Esophagus (tissue), 2 donors: ENCODE measurements around the gene GTF2H4. TPM values are rescaled to one million over a fixed set of nuclear protein-coding genes. Genes with fewer than 3 reads are reported as not detected.
A peak's percentile ranks its signal among the peaks of the same experiment; 100 is the strongest.
"Not testable (repeated sequence)": the region's sequence is repeated elsewhere in the genome, so short reads cannot be mapped to it uniquely, and the experiment has no call there.

Experiments
- H3K27ac ChIP-seq, 2 donors: one replicate each; pipeline ENCODE4 v1.5.1; 2013; ENCODE audit warnings: low read depth in 2 of 2, mild to moderate bottlenecking in 2 of 2, inconsistent platforms in 1 of 2, low read length in 1 of 2, moderate library complexity in 1 of 2
- H3K27me3 ChIP-seq, 2 donors: one replicate each; pipeline ENCODE4 v1.6.1; 2013; ENCODE audit warnings: low read length in 2 of 2, control low read depth in 1 of 2, mild to moderate bottlenecking in 1 of 2; ENCODE audit not compliant: insufficient read depth in 2 of 2, control insufficient read depth in 1 of 2
- H3K36me3 ChIP-seq, 2 donors: one replicate each; pipeline ENCODE4 v1.6.1; 2013; ENCODE audit warnings: low read length in 1 of 2; ENCODE audit not compliant: control insufficient read depth in 2 of 2, insufficient read depth in 2 of 2
- H3K4me1 ChIP-seq, 2 donors: one replicate each; pipeline ENCODE4 v1.6.1; 2013; ENCODE audit warnings: low read length in 1 of 2; ENCODE audit not compliant: control insufficient read depth in 2 of 2, insufficient read depth in 2 of 2
- H3K4me3 ChIP-seq, 2 donors: one replicate each; pipeline ENCODE4 v1.5.1; 2013; ENCODE audit warnings: low read length in 2 of 2, mild to moderate bottlenecking in 2 of 2, low read depth in 1 of 2, moderate library complexity in 1 of 2
- H3K9me3 ChIP-seq, 2 donors: one replicate each; pipeline ENCODE4 v1.6.1; 2013; ENCODE audit warnings: mild to moderate bottlenecking in 2 of 2, low read depth in 1 of 2, low read length in 1 of 2, moderate library complexity in 1 of 2; ENCODE audit not compliant: control insufficient read depth in 2 of 2, insufficient read depth in 1 of 2
- WGBS, 2 donors: extraction: QIAGEN DNeasy Blood & Tissue Kit; methylation state at CpG; one replicate each; pipeline ENCODE4 v1.1.7; 2013; 5-methylcytosine and 5-hydroxymethylcytosine counted together
- polyA plus RNA-seq, 2 donors: library from polyadenylated mRNA; stranded (reverse); fragments of 200-250 nt; gene quantifications; one replicate each; pipeline ENCODE4 v1.2.3, GENCODE V29; 2013
- donor health status: healthy with polysubstance abuse.
- donor health status: Bipolar disorder and iron deficiency.

The GTF2H4 gene
- polyA plus RNA-seq, 2 donors: 20.6 to 32.0 TPM

DNA sequence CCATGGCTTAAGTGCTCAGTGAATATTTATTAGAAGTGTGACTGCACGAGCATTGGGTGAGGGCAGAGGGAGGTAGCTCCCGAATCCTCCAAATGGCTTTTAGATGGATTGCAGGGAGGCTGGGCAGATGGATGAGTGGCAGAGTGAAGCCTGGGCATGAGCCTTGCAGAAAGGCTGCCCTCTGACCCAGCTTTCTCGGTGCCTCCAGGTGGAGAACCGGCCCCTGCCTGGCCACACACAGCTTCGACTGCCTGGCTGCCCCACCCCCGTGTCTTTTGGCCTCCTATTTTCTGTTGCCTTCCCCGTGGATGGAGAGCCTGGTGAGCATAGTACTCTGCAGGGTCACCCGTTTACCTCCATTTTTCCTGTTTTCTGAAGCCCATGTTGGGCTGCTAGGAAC lies 9.5 kb downstream of the GTF2H4 start:
- peaks cover 0 to 2% of the 10 kb centered on the region in 2 donors for H3K4me1 ChIP-seq
- H3K27me3 ChIP-seq: no peaks in the 10 kb centered on the region
- H3K27ac ChIP-seq: peak overlapping the region; percentile 15 to 20
- no peaks in the 10 kb centered on the region for H3K9me3 ChIP-seq
- peak overlapping the region in 1 of 2 donors; percentile 16 for H3K4me3 ChIP-seq
- peaks cover 10 to 35% of the 10 kb centered on the region in 2 donors for H3K36me3 ChIP-seq
- 83 to 90% methylated on average over 8 of the region's 8 CpGs for WGBS, 2 donors

DNA sequence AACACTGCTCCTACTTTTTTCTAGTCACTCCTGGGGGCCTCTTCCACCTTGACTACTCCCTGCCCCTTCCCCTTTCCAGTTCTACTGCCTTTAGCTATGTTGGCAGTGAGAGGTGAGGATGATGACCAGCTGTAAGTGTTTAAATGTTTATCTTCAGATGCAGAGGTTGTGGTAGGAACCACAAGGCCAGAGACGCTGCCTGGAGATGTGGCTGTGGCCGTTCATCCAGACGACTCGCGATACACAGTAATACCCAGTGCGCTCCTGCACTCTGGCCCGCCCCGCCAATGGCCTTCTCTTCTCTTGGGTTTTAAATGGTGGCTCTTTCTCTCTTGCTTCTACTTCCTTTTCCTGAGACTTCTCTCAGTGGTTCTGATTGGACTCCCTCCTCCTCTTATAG lies 10.7 kb downstream of the GTF2H4 start:
- H3K27ac ChIP-seq: no peak overlapping the region
- peaks cover 0 to 2% of the 10 kb centered on the region in 2 donors for H3K4me1 ChIP-seq
- H3K36me3 ChIP-seq: peaks cover 16 to 46% of the 10 kb centered on the region in 2 donors
- 91 to 92% methylated on average over 8 of the region's 8 CpGs for WGBS, 2 donors
- no peak overlapping the region for H3K4me3 ChIP-seq
- no peaks in the 10 kb centered on the region for H3K9me3 ChIP-seq
- H3K27me3 ChIP-seq: no peaks in the 10 kb centered on the region

DNA sequence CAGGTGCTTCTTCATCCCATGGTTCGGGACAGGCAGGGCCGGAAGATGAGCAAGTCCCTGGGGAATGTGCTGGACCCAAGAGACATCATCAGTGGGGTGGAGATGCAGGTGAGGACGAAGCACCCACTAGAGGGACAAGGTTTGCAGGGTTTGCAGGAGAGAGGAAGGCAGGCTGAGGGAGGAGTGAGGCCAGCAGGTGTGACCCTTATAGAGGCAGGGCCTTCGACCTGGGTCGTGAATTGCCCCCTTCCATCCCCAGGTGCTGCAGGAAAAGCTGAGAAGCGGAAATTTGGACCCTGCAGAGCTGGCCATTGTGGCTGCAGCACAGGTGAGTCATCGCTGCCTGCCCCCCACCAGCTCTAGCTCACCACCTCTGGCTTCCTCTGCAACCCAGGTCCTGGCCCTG lies 14.4 kb downstream of the GTF2H4 start:
- no peaks in the 10 kb centered on the region for H3K4me1 ChIP-seq
- no peak overlapping the region for H3K27ac ChIP-seq
- H3K4me3 ChIP-seq: no peak overlapping the region
- H3K36me3 ChIP-seq: peaks cover 16 to 64% of the 10 kb centered on the region in 2 donors
- no peaks in the 10 kb centered on the region for H3K9me3 ChIP-seq
- no peaks in the 10 kb centered on the region for H3K27me3 ChIP-seq
- 83 to 84% methylated on average over 7 of the region's 7 CpGs for WGBS, 2 donors

DNA sequence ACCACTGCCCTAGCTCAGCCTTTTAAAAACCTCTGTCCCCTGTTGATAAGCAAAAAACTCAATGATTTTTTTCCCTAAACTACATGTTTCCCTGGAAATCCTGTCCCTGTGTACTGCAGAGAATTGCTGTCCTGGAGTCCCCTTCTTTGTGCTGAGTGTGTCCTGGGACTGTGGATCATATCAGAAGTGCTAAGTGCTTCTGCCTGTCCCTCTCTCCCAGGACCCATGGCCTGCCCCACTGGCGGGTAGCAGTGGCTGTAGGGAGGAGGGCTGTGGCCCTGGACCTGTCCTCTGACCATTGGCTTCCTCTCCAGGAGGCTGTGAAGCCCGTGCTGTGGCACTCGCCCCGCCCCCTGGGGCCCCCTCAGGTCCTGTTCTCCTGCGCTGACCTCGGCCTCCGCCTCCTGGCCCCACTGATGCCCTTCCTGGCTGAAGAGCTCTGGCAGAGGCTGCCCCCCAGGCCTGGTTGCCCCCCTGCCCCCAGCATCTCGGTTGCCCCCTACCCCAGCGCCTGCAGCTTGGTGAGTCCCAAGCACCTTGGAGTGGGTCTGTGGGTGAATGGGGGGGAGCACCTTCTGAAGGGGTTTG lies 16.1 kb downstream of the GTF2H4 start:
- not testable (repeated sequence) for H3K27ac ChIP-seq, H3K9me3 ChIP-seq, H3K27me3 ChIP-seq, H3K4me3 ChIP-seq, H3K4me1 ChIP-seq
- H3K36me3 ChIP-seq: peaks cover 16 to 61% of the 10 kb centered on the region in 2 donors
- WGBS, 2 donors: 89% methylated on average over 9 of the region's 9 CpGs

DNA sequence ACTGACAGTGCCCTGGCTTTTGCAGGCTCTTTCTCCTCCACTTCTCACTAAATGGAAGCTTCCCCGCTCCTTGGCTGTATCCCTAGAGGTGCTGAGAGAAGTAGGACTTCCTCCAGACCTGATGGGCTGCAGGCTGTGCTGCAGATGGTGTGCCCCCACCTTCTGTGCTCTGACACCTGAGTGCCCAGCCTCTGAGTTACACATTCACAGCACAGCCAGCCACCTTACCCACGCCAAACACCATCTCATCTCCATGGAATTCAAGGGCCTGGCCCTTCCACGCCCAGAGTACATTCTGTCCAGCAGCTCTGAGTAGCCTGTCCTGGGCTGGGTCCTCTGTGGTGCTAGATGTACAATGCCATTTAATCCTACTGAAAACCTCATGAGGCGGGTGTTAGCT lies 18.6 kb downstream of the GTF2H4 start:
- no peaks in the 10 kb centered on the region for H3K9me3 ChIP-seq
- peak overlapping the region; percentile 76 for H3K27ac ChIP-seq
- H3K4me3 ChIP-seq: no peak overlapping the region
- no peaks in the 10 kb centered on the region for H3K4me1 ChIP-seq
- WGBS, 2 donors: 73 to 79% methylated on average over 4 of the region's 4 CpGs
- no peaks in the 10 kb centered on the region for H3K27me3 ChIP-seq
- H3K36me3 ChIP-seq: peaks cover 11 to 40% of the 10 kb centered on the region in 2 donors

DNA sequence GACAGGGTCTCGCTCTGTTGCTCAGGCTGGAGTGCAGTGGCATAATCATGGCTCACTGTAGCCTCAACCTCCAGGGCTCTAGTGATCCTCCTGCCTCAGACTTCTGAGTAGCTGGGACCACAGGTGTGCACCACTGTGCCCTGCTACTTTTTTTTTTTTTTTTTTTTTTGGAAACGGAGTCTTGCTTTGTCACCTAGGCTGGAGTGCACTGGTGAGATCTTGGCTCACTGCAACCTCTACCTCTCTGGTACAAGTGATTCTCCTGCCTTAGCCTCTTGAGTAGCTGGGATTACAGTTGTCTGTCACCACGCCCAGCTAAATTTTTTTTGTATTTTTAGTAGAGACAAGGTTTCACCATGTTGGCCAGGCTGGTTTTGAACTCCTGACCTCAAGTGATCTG lies 19.1 kb downstream of the GTF2H4 start:
- not testable (repeated sequence) for H3K27me3 ChIP-seq, H3K9me3 ChIP-seq, H3K4me1 ChIP-seq, H3K4me3 ChIP-seq
- 85 to 94% methylated on average over 3 of the region's 3 CpGs for WGBS, 2 donors
- Histone ChIP-seq H3K27ac (peak overlapping the region; percentile 73 to 74), H3K36me3 (peaks cover 9 to 36% of the 10 kb centered on the region in 2 donors)

GRCh38 chr6:30928677-30929076 lies 20.7 kb downstream of the GTF2H4 start:
- WGBS, 2 donors: 91 to 98% methylated on average over 3 of the region's 3 CpGs

DNA sequence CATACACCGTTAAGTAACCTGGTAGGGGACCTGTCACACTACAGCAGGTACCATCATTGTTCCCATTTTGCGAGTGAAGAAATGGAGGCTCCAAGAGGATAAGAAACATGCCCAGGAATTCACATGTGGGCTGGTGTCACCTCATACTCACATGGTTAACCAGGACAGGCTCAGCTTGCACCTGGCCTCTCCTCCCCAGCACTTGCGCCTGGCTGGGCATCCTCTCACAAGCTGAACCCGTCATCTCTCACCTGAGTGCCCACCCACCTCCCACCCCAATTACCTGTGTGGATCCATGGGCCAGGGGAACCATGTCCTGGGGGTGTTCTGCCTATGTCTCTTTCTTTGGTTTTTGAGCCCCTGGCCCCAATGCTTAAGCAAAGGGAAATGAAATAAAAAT lies 22.5 kb downstream of the GTF2H4 start:
- H3K9me3 ChIP-seq: no peaks in the 10 kb centered on the region
- peaks cover 0 to 7% of the 10 kb centered on the region in 2 donors for H3K36me3 ChIP-seq
- H3K27ac ChIP-seq: peak overlapping the region; percentile 44 to 63
- WGBS, 2 donors: 90 to 94% methylated on average over 4 of the region's 4 CpGs
- no peak overlapping the region for H3K4me3 ChIP-seq
- no peaks in the 10 kb centered on the region for H3K27me3 ChIP-seq
- peaks cover 2 to 6% of the 10 kb centered on the region in 2 donors for H3K4me1 ChIP-seq

More at GRCh38 chr6:30928677-30929076, 20.7 kb downstream of the GTF2H4 start:
- Histone ChIP-seq H3K27me3 (no peaks in the 10 kb centered on the region), H3K9me3 (no peaks in the 10 kb centered on the region), H3K36me3 (peaks cover 0 to 20% of the 10 kb centered on the region in 2 donors), H3K27ac (no peak overlapping the region), H3K4me1 (peaks cover 2 to 6% of the 10 kb centered on the region in 2 donors), H3K4me3 (no peak overlapping the region)

GRCh38 chr6:30931272-30931671 lies 23.3 kb downstream of the GTF2H4 start:
- peaks cover 2 to 6% of the 10 kb centered on the region in 2 donors for H3K4me1 ChIP-seq
- no peaks in the 10 kb centered on the region for H3K27me3 ChIP-seq
- H3K27ac ChIP-seq: peak overlapping the region; percentile 65 to 91
- 67 to 73% methylated on average over 8 of the region's 8 CpGs for WGBS, 2 donors
- H3K36me3 ChIP-seq: peaks cover 0 to under 1% of the 10 kb centered on the region in 2 donors
- peak overlapping the region; percentile 26 to 47 for H3K4me3 ChIP-seq
- H3K9me3 ChIP-seq: no peaks in the 10 kb centered on the region

DNA sequence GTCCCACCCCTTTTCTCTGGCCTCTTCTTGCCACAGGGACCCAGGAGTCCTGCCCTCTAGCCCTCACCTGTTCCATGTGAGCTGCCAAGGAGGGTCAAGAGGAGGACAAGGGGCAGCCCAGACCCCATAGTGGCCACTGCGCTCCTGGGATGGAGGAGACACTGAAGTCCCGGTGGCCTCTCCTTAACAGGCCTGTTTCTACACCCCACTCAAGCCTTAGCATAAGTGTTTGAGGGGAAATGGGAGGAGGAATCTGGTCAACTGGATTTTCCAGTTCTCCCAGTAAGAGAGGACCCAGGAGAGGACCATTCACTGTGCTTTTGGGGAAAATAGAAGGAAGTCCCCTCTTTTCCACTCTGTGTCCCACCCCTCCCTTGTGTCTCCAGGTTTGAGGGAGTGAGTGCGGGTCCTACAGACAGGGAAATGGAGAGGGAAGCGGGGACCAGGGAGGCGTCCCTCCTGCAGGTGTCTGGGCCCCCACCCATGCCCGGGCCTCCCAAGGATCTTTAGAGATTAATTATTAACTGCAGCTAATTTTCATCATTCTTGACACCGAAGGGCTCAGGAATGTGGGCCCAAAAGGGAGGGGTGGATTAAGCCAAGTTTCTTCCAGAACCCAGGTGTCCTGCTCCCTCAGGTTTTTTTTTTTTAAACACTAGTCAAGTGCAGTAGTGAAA lies 24.1 kb downstream of the GTF2H4 start, which contains the start of gene SFTA2:
Gene SFTA2, minus strand, starts transcription at position 202 of the 677 bp plus-strand sequence. Its CDS starts 74 bp downstream, at position 128.
- Histone ChIP-seq H3K27me3 (no peaks in the 10 kb centered on the region), H3K27ac (peak within 1 kb of the TSS; percentile 65 to 91), H3K36me3 (no peaks in the 10 kb centered on the region), H3K4me3 (peak within 1 kb of the TSS; percentile 26 to 47), H3K9me3 (no peaks in the 10 kb centered on the region), H3K4me1 (peaks cover 2 to 6% of the 10 kb centered on the region in 2 donors)
- 63 to 75% methylated on average over 7 of the region's 7 CpGs for WGBS, 2 donors
